Measurements from ENCODE around the gene PCSK6.

- no peak for TF ChIP-seq EZH2 (IDR thresholded peaks at IDR 0.05; ENCODE audit: insufficient read depth, poor library complexity, severe bottlenecking)
- TF ChIP-seq EZH2phosphoT487 (IDR thresholded peaks at IDR 0.05; ENCODE audit: insufficient read depth, low read depth), result no peak
These were observed 216.0 kb downstream of the PCSK6 start for GRCh38 chr15:101273534-101273933.
